HepG2 (cell line): ENCODE measurements around the gene ACOT8. TPM values are rescaled to one million over a fixed set of nuclear protein-coding genes. Genes with fewer than 3 reads are reported as not detected.

Experiments used
- ATAC-seq: fragments of 200-7000 bp; cut with Tn5 transposase; 3 replicates; pipeline ENCODE4 v1.9.1; 2020; ENCODE audit warnings: mild to moderate bottlenecking, moderate library complexity
- BruUV-seq: library from RNA; stranded (reverse); fragments of 400-500 nt; replicated peaks from 2 replicates; lab custom pipeline; 2021; lab: Mats Ljungman, UMichigan
- CTCF ChIA-PET: fragments of 300-600 bp; formaldehyde crosslinking; extraction: SDS; loops from one replicate; lab custom pipeline; 2021; ENCODE audit warnings: low total read pairs, inconsistent platforms, low intra/inter-chr PET ratio; lab: Yijun Ruan, JAX
- POLR2A ChIA-PET: fragments of 350-600 bp; sonication (Branson Sonifier 250); formaldehyde crosslinking; loops from one replicate; lab custom pipeline; 2020; ENCODE audit warnings: antibody characterized with exemption, inconsistent platforms; lab: Yijun Ruan, JAX
- DNase-seq: peaks from one replicate; pipeline ENCODE4 v3.0.0-alpha.2; 2015; ENCODE audit warnings: low spot score
- FAIRE-seq: peaks from 3 replicates; lab custom pipeline; 2011; peaks lifted over from hg19 to GRCh38; lab: Jason Lieb, UNC
- H2AFZ ChIP-seq: one replicate; pipeline ENCODE4 v1.6.1; 2011; ENCODE audit warnings: low read length, inconsistent platforms
- H3K27ac ChIP-seq: fragments of 300-600 bp; 3 replicates; pipeline ENCODE4 v1.8.0; 2011; ENCODE audit warnings: mixed run types, mild to moderate bottlenecking, mixed read lengths, low read length, inconsistent platforms; ENCODE audit not compliant: insufficient read depth; ENCODE audit errors: extremely low read length
- H3K27me3 ChIP-seq, 2 experiments: fragments of 200-600 bp in 1 of 2; 2 replicates in 1 of 2; 3 replicates in 1 of 2; pipeline versions ENCODE4 v1.6.0 to v1.8.0; 2011; ENCODE audit warnings: low read length in 2 of 2, mild to moderate bottlenecking in 2 of 2, moderate library complexity in 2 of 2, inconsistent platforms in 1 of 2; ENCODE audit not compliant: insufficient read depth in 2 of 2, control insufficient read depth in 1 of 2
- H3K36me3 ChIP-seq, 2 experiments: fragments of 200-600 bp in 1 of 2; replicated peaks in 1 of 2; 2 replicates in 1 of 2; 3 replicates in 1 of 2; pipeline versions ENCODE4 v1.5.1 to v1.8.0; 2011; ENCODE audit warnings: low read length in 2 of 2, inconsistent platforms in 1 of 2; ENCODE audit not compliant: insufficient read depth in 2 of 2, control insufficient read depth in 1 of 2
- H3K4me1 ChIP-seq: 2 replicates; pipeline ENCODE4 v1.5.1; 2012; ENCODE audit warnings: low read length, inconsistent platforms; ENCODE audit not compliant: insufficient read depth
- H3K4me2 ChIP-seq: 2 replicates; pipeline ENCODE4 v1.6.0; 2011; ENCODE audit warnings: low read depth, low read length, inconsistent platforms
- H3K4me3 ChIP-seq, 3 experiments: fragments of 200-600 bp in 1 of 3; sonication (generic), shearing (Covaris generic) in 1 of 3; replicated peaks in 1 of 3; 2 replicates each; pipeline ENCODE4 v1.5.1; 2011 to 2016; ENCODE audit warnings: low read length in 3 of 3, inconsistent platforms in 2 of 3, low read depth in 2 of 3, mild to moderate bottlenecking in 2 of 3, control low read depth in 1 of 3, mixed read lengths in 1 of 3; ENCODE audit not compliant: insufficient read depth in 1 of 3
- H3K79me2 ChIP-seq: one replicate; pipeline ENCODE4 v1.6.1; 2011; ENCODE audit warnings: low read length, inconsistent platforms; ENCODE audit not compliant: insufficient read depth
- H3K9ac ChIP-seq: 2 replicates; pipeline ENCODE4 v1.6.0; 2011; ENCODE audit warnings: mild to moderate bottlenecking, low read depth, low read length, inconsistent platforms; ENCODE audit not compliant: insufficient read depth
- H3K9me3 ChIP-seq: 2 replicates; pipeline ENCODE4 v1.5.1; 2012; ENCODE audit warnings: mild to moderate bottlenecking, low read length
- H4K20me1 ChIP-seq: 2 replicates; pipeline ENCODE4 v1.6.0; 2011; ENCODE audit warnings: inconsistent platforms, mild to moderate bottlenecking, low read length, moderate library complexity; ENCODE audit not compliant: insufficient read depth
- GPN1 ChIP-seq: sonication (generic); formaldehyde crosslinking; IDR thresholded peaks from 2 replicates; pipeline ENCODE4 v1.5.1; 2020; ENCODE audit warnings: missing genetic modification reagents, borderline replicate concordance
- ISX ChIP-seq: sonication (generic); formaldehyde crosslinking; conservative IDR thresholded peaks from 2 replicates; pipeline ENCODE4 v1.5.0; 2020; ENCODE audit warnings: missing genetic modification reagents
- MEIS2 ChIP-seq: sonication (generic); formaldehyde crosslinking; IDR thresholded peaks from 2 replicates; pipeline ENCODE4 v1.9.0; 2021; ENCODE audit warnings: mild to moderate bottlenecking, missing genetic modification reagents
- SMYD3 ChIP-seq: sonication (generic); formaldehyde crosslinking; IDR thresholded peaks from 2 replicates; pipeline ENCODE4 v1.8.1; 2023; ENCODE audit warnings: mild to moderate bottlenecking, missing genetic modification reagents
- ZFP41 ChIP-seq: sonication (generic); formaldehyde crosslinking; IDR thresholded peaks from 2 replicates; pipeline ENCODE4 v1.4.0; 2020; ENCODE audit warnings: mild to moderate bottlenecking, missing genetic modification reagents, borderline replicate concordance
- ZNF589 ChIP-seq: sonication (generic); formaldehyde crosslinking; conservative IDR thresholded peaks from 2 replicates; pipeline ENCODE4 v1.8.0; 2022; ENCODE audit warnings: mild to moderate bottlenecking, moderate library complexity, missing genetic modification reagents
- WGBS: methylation state at CpG from one replicate; pipeline ENCODE4 v1.1.6; 2017; ENCODE audit warnings: low lambda C conversion rate; 5-methylcytosine and 5-hydroxymethylcytosine counted together
- in situ Hi-C: cut with HindIII; loops from 2 replicates; pipeline ENCODE4 v1.10.0; 2017; ENCODE audit warnings: low pct_unique_long_range_greater_than_20kb; ENCODE audit not compliant: extremely low pct_ligation_motif_present
- intact Hi-C: fragments of 100-400 bp; cut with micrococcal nuclease; formaldehyde crosslinking; loops from one replicate; pipeline ENCODE4 v1.10.0; 2022; ENCODE audit not compliant: unreplicated experiment
- polyA plus RNA-seq, 8 experiments: library from polyadenylated mRNA; depleted of rRNA in 3 of 8; stranded (reverse) in 7 of 8; unstranded in 1 of 8; fragments of >200 nt; fragmentation: Illumina TruSeq in 4 of 8; extraction: Trizol in 4 of 8; gene quantifications; 2 replicates each; pipeline versions ENCODE4 v1.2.1 to v1.2.3, GENCODE V29; 2011 to 2016; ENCODE audit warnings: low read depth in 4 of 8, missing spikeins in 1 of 8, mixed read lengths in 1 of 8; ENCODE audit not compliant: insufficient read depth in 1 of 8
- total RNA-seq, 5 experiments: library from RNA; depleted of rRNA; stranded (reverse); fragments of >200 nt; fragmentation: Illumina TruSeq; extraction: Trizol; gene quantifications; 2 replicates each; pipeline ENCODE4 v1.2.3, GENCODE V29; 2016; ENCODE audit warnings: low read depth in 1 of 5
- TF ChIP-seq, protein P1 (sequence below): sonication (generic); IDR thresholded peaks from 2 replicates; pipeline ENCODE4 v1.6.1; 2016; ENCODE audit warnings: low read depth, borderline replicate concordance
- TF ChIP-seq, protein P2 (sequence below): sonication (generic); formaldehyde crosslinking; IDR thresholded peaks from 2 replicates; pipeline ENCODE4 v1.4.0; 2020; ENCODE audit warnings: missing genetic modification reagents, borderline replicate concordance
- TF ChIP-seq, protein P3 (sequence below): IDR thresholded peaks from 2 replicates; pipeline ENCODE4 v1.6.1; 2016; ENCODE audit warnings: low read depth, missing genetic modification reagents, missing compliant biosample characterization
- TF ChIP-seq, protein P4 (sequence below): sonication (generic); formaldehyde crosslinking; IDR thresholded peaks from 2 replicates; pipeline ENCODE4 v1.9.0; 2021; ENCODE audit warnings: missing genetic modification reagents, borderline replicate concordance

ACOT8 gene
- total and polyA plus RNA-seq, 2 of the 13 experiments (the other 11 are each of a cell fraction or from before 2014, with no cell fraction given): 31.4 to 45.5 TPM

DNA sequence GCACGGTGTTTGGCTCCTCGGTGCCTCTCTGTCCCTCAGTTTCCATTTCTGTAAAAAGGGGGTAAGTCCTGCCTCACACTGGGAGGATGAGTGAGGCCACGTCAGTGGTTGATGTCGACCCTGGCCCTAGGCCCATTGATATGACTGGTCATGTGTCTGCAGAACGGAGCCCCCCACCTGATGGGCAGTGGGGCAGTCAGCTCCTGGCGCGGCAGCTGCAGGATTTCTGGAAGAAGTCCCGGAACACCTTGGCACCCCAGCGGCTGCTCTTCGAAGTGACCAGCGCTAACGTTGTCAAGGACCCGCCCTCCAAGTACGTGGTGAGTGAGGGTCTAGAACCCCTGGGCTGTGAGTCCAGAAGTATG is 22.4 kb downstream of the ACOT8 start:
- ATAC-seq: no peak
- Histone ChIP-seq H2AFZ (no peak overlapping the region), H4K20me1 (no peaks in the 10 kb centered on the region), H3K9me3 (no peaks in the 10 kb centered on the region), H3K4me3 (peak overlapping the region in 1 of 3 experiments; percentile 86; a peak in 1 of 6 replicates), H3K9ac (no peak overlapping the region; the same call in 1 of the 2 replicates), H3K27ac (no peak overlapping the region), H3K4me2 (peak overlapping the region; percentile 80), H3K27me3 (no peaks in the 10 kb centered on the region), H3K4me1 (peaks cover 54% of the 10 kb centered on the region), H3K79me2 (no peaks in the 10 kb centered on the region), H3K36me3 (0 out of 5 replicates have a peak, but pooled peaks cover 0 to 4% of the 10 kb centered on the region in 2 experiments)
- BruUV-seq: TSS peak; percentile 59
- intact Hi-C loops (loop anchor here (5.0 kb wide), 2 partner anchors 48 to 98 kb away; partner anchors contain the start of genes PCIF1 and ZSWIM1), in situ Hi-C loops (no loop called here)
- ChIA-PET POLR2A (interaction anchor here (1.1 to 2.5 kb wide), 9 partner anchors 10 to 102 kb away, joined by 3 to 21 read pairs (median 5); partner anchors contain the start of genes ACOT8, PCIF1 and ZSWIM3), CTCF (no interaction called here)
- WGBS: 96% methylated on average over 12 of the region's 14 CpGs
- FAIRE-seq: no peak
- no peak for DNase-seq
- TF ChIP-seq, protein P1, sequence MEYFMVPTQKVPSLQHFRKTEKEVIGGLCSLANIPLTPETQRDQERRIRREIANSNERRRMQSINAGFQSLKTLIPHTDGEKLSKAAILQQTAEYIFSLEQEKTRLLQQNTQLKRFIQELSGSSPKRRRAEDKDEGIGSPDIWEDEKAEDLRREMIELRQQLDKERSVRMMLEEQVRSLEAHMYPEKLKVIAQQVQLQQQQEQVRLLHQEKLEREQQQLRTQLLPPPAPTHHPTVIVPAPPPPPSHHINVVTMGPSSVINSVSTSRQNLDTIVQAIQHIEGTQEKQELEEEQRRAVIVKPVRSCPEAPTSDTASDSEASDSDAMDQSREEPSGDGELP: no peak
- TF ChIP-seq GPN1 (CRISPR knock-in tag) (peak; percentile 34; the same call in 1 of the 2 replicates), SMYD3 (CRISPR knock-in tag) (no peak), MEIS2 (CRISPR knock-in tag) (no peak), ZFP41 (CRISPR knock-in tag) (0 out of 2 replicates have a peak, but pooled peaks have one; percentile 22), ISX (CRISPR knock-in tag) (no peak), ZNF589 (0 out of 2 replicates have a peak, but pooled peaks have one; percentile 18)
- TF ChIP-seq, protein P2, sequence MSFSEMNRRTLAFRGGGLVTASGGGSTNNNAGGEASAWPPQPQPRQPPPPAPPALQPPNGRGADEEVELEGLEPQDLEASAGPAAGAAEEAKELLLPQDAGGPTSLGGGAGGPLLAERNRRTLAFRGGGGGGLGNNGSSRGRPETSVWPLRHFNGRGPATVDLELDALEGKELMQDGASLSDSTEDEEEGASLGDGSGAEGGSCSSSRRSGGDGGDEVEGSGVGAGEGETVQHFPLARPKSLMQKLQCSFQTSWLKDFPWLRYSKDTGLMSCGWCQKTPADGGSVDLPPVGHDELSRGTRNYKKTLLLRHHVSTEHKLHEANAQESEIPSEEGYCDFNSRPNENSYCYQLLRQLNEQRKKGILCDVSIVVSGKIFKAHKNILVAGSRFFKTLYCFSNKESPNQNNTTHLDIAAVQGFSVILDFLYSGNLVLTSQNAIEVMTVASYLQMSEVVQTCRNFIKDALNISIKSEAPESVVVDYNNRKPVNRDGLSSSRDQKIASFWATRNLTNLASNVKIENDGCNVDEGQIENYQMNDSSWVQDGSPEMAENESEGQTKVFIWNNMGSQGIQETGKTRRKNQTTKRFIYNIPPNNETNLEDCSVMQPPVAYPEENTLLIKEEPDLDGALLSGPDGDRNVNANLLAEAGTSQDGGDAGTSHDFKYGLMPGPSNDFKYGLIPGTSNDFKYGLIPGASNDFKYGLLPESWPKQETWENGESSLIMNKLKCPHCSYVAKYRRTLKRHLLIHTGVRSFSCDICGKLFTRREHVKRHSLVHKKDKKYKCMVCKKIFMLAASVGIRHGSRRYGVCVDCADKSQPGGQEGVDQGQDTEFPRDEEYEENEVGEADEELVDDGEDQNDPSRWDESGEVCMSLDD (CRISPR knock-in tag): no peak
- TF ChIP-seq, protein P3, sequence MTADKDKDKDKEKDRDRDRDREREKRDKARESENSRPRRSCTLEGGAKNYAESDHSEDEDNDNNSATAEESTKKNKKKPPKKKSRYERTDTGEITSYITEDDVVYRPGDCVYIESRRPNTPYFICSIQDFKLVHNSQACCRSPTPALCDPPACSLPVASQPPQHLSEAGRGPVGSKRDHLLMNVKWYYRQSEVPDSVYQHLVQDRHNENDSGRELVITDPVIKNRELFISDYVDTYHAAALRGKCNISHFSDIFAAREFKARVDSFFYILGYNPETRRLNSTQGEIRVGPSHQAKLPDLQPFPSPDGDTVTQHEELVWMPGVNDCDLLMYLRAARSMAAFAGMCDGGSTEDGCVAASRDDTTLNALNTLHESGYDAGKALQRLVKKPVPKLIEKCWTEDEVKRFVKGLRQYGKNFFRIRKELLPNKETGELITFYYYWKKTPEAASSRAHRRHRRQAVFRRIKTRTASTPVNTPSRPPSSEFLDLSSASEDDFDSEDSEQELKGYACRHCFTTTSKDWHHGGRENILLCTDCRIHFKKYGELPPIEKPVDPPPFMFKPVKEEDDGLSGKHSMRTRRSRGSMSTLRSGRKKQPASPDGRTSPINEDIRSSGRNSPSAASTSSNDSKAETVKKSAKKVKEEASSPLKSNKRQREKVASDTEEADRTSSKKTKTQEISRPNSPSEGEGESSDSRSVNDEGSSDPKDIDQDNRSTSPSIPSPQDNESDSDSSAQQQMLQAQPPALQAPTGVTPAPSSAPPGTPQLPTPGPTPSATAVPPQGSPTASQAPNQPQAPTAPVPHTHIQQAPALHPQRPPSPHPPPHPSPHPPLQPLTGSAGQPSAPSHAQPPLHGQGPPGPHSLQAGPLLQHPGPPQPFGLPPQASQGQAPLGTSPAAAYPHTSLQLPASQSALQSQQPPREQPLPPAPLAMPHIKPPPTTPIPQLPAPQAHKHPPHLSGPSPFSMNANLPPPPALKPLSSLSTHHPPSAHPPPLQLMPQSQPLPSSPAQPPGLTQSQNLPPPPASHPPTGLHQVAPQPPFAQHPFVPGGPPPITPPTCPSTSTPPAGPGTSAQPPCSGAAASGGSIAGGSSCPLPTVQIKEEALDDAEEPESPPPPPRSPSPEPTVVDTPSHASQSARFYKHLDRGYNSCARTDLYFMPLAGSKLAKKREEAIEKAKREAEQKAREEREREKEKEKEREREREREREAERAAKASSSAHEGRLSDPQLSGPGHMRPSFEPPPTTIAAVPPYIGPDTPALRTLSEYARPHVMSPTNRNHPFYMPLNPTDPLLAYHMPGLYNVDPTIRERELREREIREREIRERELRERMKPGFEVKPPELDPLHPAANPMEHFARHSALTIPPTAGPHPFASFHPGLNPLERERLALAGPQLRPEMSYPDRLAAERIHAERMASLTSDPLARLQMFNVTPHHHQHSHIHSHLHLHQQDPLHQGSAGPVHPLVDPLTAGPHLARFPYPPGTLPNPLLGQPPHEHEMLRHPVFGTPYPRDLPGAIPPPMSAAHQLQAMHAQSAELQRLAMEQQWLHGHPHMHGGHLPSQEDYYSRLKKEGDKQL (CRISPR knock-in tag): no peak
- TF ChIP-seq, protein P4, sequence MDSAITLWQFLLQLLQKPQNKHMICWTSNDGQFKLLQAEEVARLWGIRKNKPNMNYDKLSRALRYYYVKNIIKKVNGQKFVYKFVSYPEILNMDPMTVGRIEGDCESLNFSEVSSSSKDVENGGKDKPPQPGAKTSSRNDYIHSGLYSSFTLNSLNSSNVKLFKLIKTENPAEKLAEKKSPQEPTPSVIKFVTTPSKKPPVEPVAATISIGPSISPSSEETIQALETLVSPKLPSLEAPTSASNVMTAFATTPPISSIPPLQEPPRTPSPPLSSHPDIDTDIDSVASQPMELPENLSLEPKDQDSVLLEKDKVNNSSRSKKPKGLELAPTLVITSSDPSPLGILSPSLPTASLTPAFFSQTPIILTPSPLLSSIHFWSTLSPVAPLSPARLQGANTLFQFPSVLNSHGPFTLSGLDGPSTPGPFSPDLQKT (CRISPR knock-in tag): 0 out of 2 replicates have a peak, but pooled peaks have one; percentile 3
